Liver (tissue), 9 donors: ENCODE measurements around the gene FAH. TPM values are rescaled to one million over a fixed set of nuclear protein-coding genes. Genes with fewer than 3 reads are reported as not detected.

Source experiments
- DNase-seq: peaks from one replicate; pipeline ENCODE4 v3.0.0-alpha.2; 2017; ENCODE audit warnings: low spot score
- H3K27ac ChIP-seq, 2 donors: one replicate each; pipeline ENCODE4 v1.7.0; 2013; ENCODE audit warnings: inconsistent platforms in 2 of 2, low read length in 2 of 2, control low read depth in 1 of 2, low read depth in 1 of 2, mild to moderate bottlenecking in 1 of 2
- H3K27me3 ChIP-seq, 4 donors: one replicate each; pipeline versions ENCODE4 v1.6.1 to v1.7.0; 2013; ENCODE audit warnings: low read length in 3 of 4, inconsistent platforms in 1 of 4, mild to moderate bottlenecking in 1 of 4, moderate library complexity in 1 of 4; ENCODE audit not compliant: control insufficient read depth in 4 of 4, insufficient read depth in 4 of 4
- H3K36me3 ChIP-seq, 4 donors: one replicate each; pipeline versions ENCODE4 v1.6.1 to v1.7.0; 2013; ENCODE audit warnings: low read length in 3 of 4, mild to moderate bottlenecking in 3 of 4, low read depth in 1 of 4, moderate library complexity in 1 of 4; ENCODE audit not compliant: control insufficient read depth in 4 of 4, insufficient read depth in 3 of 4
- H3K4me1 ChIP-seq, 4 donors: one replicate each; pipeline versions ENCODE4 v1.6.1 to v1.7.0; 2013; ENCODE audit warnings: low read length in 3 of 4, mild to moderate bottlenecking in 3 of 4, moderate library complexity in 1 of 4; ENCODE audit not compliant: control insufficient read depth in 4 of 4, insufficient read depth in 4 of 4
- H3K4me3 ChIP-seq, 3 donors: one replicate each; pipeline versions ENCODE4 v1.6.1 to v1.7.0; 2013; ENCODE audit warnings: low read length in 3 of 3, control low read depth in 1 of 3, low read depth in 1 of 3, mild to moderate bottlenecking in 1 of 3
- H3K9ac ChIP-seq, 2 donors: one replicate each; pipeline ENCODE4 v1.7.0; 2013; ENCODE audit warnings: low read length in 2 of 2, mild to moderate bottlenecking in 2 of 2, moderate library complexity in 2 of 2, control low read depth in 1 of 2, low read depth in 1 of 2
- H3K9me3 ChIP-seq, 4 donors: one replicate each; pipeline versions ENCODE4 v1.6.1 to v1.7.0; 2013; ENCODE audit warnings: low read length in 3 of 4; ENCODE audit not compliant: control insufficient read depth in 4 of 4
- EGR1 ChIP-seq, 2 donors: IDR thresholded peaks; 2 replicates each; pipeline ENCODE4 v1.6.1; 2016 to 2018; ENCODE audit warnings: antibody characterized with exemption in 2 of 2, low read depth in 2 of 2
- FOXA1 ChIP-seq: IDR thresholded peaks from 2 replicates; pipeline ENCODE4 v1.6.1; 2016; ENCODE audit warnings: antibody characterized with exemption
- FOXA2 ChIP-seq: IDR thresholded peaks from 2 replicates; pipeline ENCODE4 v1.6.1; 2016; ENCODE audit warnings: antibody characterized with exemption
- GABPA ChIP-seq, 2 donors: IDR thresholded peaks in 1 of 2; conservative IDR thresholded peaks in 1 of 2; 2 replicates each; pipeline ENCODE4 v1.6.1; 2016; ENCODE audit warnings: antibody characterized with exemption in 2 of 2, mild to moderate bottlenecking in 1 of 2, moderate library complexity in 1 of 2
- HNF4A ChIP-seq, 2 donors: conservative IDR thresholded peaks; 2 replicates each; pipeline ENCODE4 v1.6.1; 2016; ENCODE audit warnings: antibody characterized with exemption in 2 of 2, mild to moderate bottlenecking in 2 of 2
- HNF4G ChIP-seq: IDR thresholded peaks from 2 replicates; pipeline ENCODE4 v1.6.1; 2016; ENCODE audit warnings: antibody characterized with exemption
- JUND ChIP-seq, 2 donors: IDR thresholded peaks; 2 replicates each; pipeline ENCODE4 v1.6.1; 2016; ENCODE audit warnings: antibody characterized with exemption in 2 of 2
- NR2F2 ChIP-seq: IDR thresholded peaks from 2 replicates; pipeline ENCODE4 v1.6.1; 2016; ENCODE audit warnings: antibody characterized with exemption
- RAD21 ChIP-seq, 2 donors: IDR thresholded peaks; 2 replicates each; pipeline ENCODE4 v1.6.1; 2016; ENCODE audit warnings: antibody characterized with exemption in 2 of 2, mild to moderate bottlenecking in 2 of 2
- RXRA ChIP-seq, 2 donors: IDR thresholded peaks; 2 replicates each; pipeline ENCODE4 v1.6.1; 2017 to 2018; ENCODE audit warnings: antibody characterized with exemption in 2 of 2, mild to moderate bottlenecking in 1 of 2
- SP1 ChIP-seq: IDR thresholded peaks from 2 replicates; pipeline ENCODE4 v1.6.1; 2018; ENCODE audit warnings: antibody characterized with exemption, mild to moderate bottlenecking
- TAF1 ChIP-seq: conservative IDR thresholded peaks from 2 replicates; pipeline ENCODE4 v1.6.1; 2016; ENCODE audit warnings: antibody characterized with exemption, mild to moderate bottlenecking
- YY1 ChIP-seq: IDR thresholded peaks from 2 replicates; pipeline ENCODE4 v1.6.1; 2016; ENCODE audit warnings: antibody characterized with exemption, mild to moderate bottlenecking
- WGBS: extraction: QIAGEN DNeasy Blood & Tissue Kit; methylation state at CpG from one replicate; pipeline ENCODE4 v1.1.7; 2013; 5-methylcytosine and 5-hydroxymethylcytosine counted together
- polyA plus RNA-seq, 2 donors: library from polyadenylated mRNA; stranded (reverse) in 1 of 2; unstranded in 1 of 2; fragments of 200-250 nt in 1 of 2; fragments of >200 nt in 1 of 2; fragmentation: Nextera tagmentation in 1 of 2; extraction: Ambion mirVana in 1 of 2; gene quantifications; one replicate each; pipeline versions ENCODE4 v1.2.1 to v1.2.3, GENCODE V29; 2013 to 2015
- total RNA-seq, 2 donors: library from RNA; depleted of rRNA; stranded (reverse); fragments of >200 nt; gene quantifications; one replicate each; pipeline ENCODE4 v1.2.3, GENCODE V29; 2014
- TF ChIP-seq, protein P1 (sequence below): fragments of 150-350 bp; IDR thresholded peaks from 2 replicates; pipeline ENCODE4 v1.5.1; 2017; ENCODE audit warnings: improper control_type of control experiment, low read depth, low read length; ENCODE audit not compliant: missing input control
- TF ChIP-seq, protein P2 (sequence below): IDR thresholded peaks from 2 replicates; pipeline ENCODE4 v1.6.1; 2016; ENCODE audit warnings: antibody characterized with exemption
- TF ChIP-seq, protein P3 (sequence below): IDR thresholded peaks from 2 replicates; pipeline ENCODE4 v1.6.1; 2016; ENCODE audit warnings: antibody characterized with exemption, mild to moderate bottlenecking
- TF ChIP-seq, protein P4 (sequence below): IDR thresholded peaks from 2 replicates; pipeline ENCODE4 v1.6.1; 2016; ENCODE audit warnings: antibody characterized with exemption
- TF ChIP-seq, protein P5 (sequence below): IDR thresholded peaks from 2 replicates; pipeline ENCODE4 v1.6.1; 2016; ENCODE audit warnings: antibody characterized with exemption
- donor health status: healthy.
- donor health status: healthy.
- donor health status: healthy.
- donor health status: healthy.
- donor health status: healthy.

FAH gene
- total and polyA plus RNA-seq, 4 donors = 42.1 to 226 (median 186) TPM

DNA sequence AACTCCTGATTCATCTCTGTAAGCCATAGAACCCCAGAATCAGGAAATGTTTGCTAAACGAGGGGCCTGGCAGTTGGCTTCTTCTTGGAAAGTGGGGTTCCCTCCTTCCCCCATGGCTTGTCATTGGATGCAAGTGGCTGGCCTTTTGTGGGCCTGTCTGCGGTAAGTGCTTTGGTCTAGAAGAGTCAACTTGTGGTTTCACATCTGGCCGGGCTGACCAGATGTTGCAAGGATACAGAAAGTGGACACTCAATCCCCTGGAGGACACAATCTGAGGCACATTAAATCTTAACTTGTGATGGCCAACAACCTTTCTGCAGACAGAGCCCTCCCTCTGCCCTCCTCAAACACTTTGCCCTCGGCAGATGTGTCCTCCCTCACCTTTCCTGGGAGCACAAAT is 1.1 kb downstream of the FAH start (continued):
- no peak for TF ChIP-seq GABPA (IDR thresholded peaks at IDR 0.05 in 1 of 2, conservative IDR thresholded peaks at IDR 0.05 in 1 of 2)
- no peak for TF ChIP-seq SP1
- TF ChIP-seq, protein P1, sequence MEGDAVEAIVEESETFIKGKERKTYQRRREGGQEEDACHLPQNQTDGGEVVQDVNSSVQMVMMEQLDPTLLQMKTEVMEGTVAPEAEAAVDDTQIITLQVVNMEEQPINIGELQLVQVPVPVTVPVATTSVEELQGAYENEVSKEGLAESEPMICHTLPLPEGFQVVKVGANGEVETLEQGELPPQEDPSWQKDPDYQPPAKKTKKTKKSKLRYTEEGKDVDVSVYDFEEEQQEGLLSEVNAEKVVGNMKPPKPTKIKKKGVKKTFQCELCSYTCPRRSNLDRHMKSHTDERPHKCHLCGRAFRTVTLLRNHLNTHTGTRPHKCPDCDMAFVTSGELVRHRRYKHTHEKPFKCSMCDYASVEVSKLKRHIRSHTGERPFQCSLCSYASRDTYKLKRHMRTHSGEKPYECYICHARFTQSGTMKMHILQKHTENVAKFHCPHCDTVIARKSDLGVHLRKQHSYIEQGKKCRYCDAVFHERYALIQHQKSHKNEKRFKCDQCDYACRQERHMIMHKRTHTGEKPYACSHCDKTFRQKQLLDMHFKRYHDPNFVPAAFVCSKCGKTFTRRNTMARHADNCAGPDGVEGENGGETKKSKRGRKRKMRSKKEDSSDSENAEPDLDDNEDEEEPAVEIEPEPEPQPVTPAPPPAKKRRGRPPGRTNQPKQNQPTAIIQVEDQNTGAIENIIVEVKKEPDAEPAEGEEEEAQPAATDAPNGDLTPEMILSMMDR = no peak
- no peak for TF ChIP-seq HNF4A (conservative IDR thresholded peaks at IDR 0.05)
- no peak for TF ChIP-seq YY1

DNA sequence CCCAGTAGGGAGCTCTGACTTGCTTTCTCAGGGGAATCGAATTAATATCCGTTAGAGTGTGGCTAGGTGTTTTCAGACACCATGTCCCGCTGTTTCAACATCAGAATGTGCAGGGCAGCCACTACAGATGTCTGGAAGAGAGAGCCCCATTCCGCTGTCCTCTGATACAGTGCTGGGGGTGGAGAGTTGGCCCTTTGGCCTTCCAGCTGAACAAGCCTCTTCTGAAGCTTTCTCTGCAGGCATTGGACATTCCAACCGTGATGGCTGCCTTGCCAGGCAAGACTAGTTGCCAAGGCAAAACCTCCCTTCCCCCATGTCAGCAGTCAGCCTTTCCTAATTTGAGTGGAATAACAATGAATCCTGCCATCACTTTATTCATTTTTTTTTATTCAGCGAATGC is 1.5 kb downstream of the FAH start:
- DNase-seq = no peak
- WGBS = 43% methylated on average over 6 of the region's 6 CpGs
- H3K4me1 ChIP-seq = peaks cover 19 to 68% (median 53%) of the 10 kb centered on the region in 4 donors
- H3K27me3 ChIP-seq = no peaks in the 10 kb centered on the region
- H3K9me3 ChIP-seq = no peaks in the 10 kb centered on the region
- TF ChIP-seq RXRA (IDR thresholded peaks at IDR 0.05) = peak; percentile 75 to 80
- TF ChIP-seq TAF1 = peak; percentile 15
- TF ChIP-seq, protein P1 = no peak
- peak; percentile 79 for TF ChIP-seq SP1
- TF ChIP-seq RAD21 (IDR thresholded peaks at IDR 0.05) = peak; percentile 47 to 61
- TF ChIP-seq JUND (IDR thresholded peaks at IDR 0.05) = no peak
- TF ChIP-seq EGR1 (IDR thresholded peaks at IDR 0.05; ENCODE audit: low read depth in 2 of 2) = no peak
- TF ChIP-seq HNF4A (conservative IDR thresholded peaks at IDR 0.05) = peak; percentile 85 to 87
- TF ChIP-seq, protein P2, sequence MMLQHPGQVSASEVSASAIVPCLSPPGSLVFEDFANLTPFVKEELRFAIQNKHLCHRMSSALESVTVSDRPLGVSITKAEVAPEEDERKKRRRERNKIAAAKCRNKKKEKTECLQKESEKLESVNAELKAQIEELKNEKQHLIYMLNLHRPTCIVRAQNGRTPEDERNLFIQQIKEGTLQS = no peak
- peak; percentile 95 for TF ChIP-seq YY1
- TF ChIP-seq NR2F2 = no peak
- TF ChIP-seq, protein P3, sequence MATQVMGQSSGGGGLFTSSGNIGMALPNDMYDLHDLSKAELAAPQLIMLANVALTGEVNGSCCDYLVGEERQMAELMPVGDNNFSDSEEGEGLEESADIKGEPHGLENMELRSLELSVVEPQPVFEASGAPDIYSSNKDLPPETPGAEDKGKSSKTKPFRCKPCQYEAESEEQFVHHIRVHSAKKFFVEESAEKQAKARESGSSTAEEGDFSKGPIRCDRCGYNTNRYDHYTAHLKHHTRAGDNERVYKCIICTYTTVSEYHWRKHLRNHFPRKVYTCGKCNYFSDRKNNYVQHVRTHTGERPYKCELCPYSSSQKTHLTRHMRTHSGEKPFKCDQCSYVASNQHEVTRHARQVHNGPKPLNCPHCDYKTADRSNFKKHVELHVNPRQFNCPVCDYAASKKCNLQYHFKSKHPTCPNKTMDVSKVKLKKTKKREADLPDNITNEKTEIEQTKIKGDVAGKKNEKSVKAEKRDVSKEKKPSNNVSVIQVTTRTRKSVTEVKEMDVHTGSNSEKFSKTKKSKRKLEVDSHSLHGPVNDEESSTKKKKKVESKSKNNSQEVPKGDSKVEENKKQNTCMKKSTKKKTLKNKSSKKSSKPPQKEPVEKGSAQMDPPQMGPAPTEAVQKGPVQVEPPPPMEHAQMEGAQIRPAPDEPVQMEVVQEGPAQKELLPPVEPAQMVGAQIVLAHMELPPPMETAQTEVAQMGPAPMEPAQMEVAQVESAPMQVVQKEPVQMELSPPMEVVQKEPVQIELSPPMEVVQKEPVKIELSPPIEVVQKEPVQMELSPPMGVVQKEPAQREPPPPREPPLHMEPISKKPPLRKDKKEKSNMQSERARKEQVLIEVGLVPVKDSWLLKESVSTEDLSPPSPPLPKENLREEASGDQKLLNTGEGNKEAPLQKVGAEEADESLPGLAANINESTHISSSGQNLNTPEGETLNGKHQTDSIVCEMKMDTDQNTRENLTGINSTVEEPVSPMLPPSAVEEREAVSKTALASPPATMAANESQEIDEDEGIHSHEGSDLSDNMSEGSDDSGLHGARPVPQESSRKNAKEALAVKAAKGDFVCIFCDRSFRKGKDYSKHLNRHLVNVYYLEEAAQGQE = peak; percentile 98
- TF ChIP-seq FOXA1 = peak; percentile 13
- TF ChIP-seq, protein P4, sequence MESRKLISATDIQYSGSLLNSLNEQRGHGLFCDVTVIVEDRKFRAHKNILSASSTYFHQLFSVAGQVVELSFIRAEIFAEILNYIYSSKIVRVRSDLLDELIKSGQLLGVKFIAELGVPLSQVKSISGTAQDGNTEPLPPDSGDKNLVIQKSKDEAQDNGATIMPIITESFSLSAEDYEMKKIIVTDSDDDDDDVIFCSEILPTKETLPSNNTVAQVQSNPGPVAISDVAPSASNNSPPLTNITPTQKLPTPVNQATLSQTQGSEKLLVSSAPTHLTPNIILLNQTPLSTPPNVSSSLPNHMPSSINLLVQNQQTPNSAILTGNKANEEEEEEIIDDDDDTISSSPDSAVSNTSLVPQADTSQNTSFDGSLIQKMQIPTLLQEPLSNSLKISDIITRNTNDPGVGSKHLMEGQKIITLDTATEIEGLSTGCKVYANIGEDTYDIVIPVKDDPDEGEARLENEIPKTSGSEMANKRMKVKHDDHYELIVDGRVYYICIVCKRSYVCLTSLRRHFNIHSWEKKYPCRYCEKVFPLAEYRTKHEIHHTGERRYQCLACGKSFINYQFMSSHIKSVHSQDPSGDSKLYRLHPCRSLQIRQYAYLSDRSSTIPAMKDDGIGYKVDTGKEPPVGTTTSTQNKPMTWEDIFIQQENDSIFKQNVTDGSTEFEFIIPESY = no peak
- TF ChIP-seq HNF4G = peak; percentile 51
- no peak for TF ChIP-seq FOXA2
- TF ChIP-seq, protein P5, sequence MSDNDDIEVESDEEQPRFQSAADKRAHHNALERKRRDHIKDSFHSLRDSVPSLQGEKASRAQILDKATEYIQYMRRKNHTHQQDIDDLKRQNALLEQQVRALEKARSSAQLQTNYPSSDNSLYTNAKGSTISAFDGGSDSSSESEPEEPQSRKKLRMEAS = peak; percentile 68
- no peak for TF ChIP-seq GABPA (IDR thresholded peaks at IDR 0.05 in 1 of 2, conservative IDR thresholded peaks at IDR 0.05 in 1 of 2)
- peak overlapping the region; percentile 29 to 93 (median 61) for H3K4me3 ChIP-seq
- peak overlapping the region; percentile 56 to 84 for H3K9ac ChIP-seq
- peak overlapping the region; percentile 68 to 93 for H3K27ac ChIP-seq
- H3K36me3 ChIP-seq = peaks cover 0 to 4% (median 0%) of the 10 kb centered on the region in 4 donors
